ENCODE data around the gene SDSL.

Gene SDSL, protein sequence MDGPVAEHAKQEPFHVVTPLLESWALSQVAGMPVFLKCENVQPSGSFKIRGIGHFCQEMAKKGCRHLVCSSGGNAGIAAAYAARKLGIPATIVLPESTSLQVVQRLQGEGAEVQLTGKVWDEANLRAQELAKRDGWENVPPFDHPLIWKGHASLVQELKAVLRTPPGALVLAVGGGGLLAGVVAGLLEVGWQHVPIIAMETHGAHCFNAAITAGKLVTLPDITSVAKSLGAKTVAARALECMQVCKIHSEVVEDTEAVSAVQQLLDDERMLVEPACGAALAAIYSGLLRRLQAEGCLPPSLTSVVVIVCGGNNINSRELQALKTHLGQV

DNA sequence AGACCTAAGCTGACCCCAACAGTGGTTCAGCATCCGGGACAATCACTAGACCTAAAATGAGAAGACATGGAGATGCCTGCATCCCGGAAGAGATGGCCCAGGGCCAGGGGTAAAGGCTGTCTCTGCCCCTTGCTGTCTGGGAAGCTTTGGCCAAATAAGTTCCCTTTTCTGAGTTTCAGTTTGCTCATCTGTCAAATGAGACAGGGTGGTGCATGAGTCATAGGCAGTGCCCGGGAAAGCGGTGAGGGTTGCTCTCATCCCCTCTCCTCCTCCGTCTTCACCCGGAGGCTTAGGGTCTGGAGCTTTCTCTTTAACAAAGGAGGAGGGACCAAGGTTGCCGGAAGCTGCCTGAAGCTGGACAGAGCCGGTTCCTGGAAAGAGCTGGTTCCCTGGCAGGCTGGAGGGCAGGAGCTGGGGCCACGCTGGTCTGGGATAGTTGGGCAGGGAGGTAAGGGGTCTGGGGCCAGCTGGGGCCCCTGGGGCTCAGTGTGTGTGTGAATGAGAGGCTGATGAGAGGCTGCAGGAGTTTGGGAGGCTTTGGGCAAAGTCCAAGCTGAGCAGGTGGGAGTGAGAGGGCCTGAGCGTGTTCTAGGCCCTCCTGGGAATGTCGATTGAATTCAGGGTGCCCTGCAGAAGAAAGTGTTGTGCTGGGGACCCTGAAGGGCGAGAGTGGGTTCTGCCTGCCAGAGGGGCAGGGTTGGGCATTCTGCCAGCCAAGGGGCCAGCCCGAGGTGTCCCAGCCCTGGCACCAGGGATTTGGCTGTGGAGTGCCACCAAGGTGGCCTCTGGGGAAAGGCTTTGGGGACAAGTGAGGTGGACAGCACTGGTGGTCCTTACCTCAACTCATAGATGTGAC is at the start of gene SDSL:
SDSL (plus strand) TSS at position 351 of the 856 bp plus-strand sequence. CDS start 5,603 bp downstream, outside the sequence.
- DNase-seq, result peak in 1 of 2 donors; percentile 31

DNA sequence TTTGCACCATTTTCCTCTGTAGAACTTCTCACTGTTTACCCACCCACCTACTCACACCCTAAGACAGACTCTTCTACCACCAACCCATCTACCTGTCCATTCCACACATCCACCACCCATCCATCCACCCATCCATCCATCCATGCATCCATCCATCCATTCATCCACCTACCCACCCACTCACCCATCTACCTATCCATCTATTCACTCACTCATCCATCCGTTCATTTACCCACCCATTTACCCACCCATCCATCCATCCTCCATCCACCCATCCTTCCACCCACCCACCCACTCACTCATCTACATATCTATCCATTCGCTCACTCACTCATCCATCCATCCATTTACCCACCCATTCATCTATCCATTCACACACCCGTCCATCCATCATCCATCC is 48.7 kb upstream of the SDSL start:
- DNase-seq, result no peak

DNA sequence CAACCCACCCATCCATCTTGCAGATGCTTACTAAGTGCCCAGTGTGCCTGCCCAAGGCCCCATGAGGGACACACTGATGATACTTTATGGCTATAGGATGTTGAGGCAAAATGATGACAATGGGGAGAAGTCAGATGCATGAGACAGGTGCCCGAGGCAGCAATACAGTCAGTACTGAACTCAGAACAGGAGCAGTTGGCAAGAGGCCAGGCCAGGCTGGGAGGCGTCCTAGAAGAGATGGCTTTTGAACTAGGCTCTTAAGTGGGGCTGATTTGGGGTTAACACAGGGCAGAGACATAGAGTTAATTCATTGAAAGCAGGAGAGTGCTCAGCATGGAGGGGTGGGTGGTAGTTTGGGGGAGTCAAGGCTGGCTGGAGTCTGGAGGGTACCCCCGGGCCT is 48.2 kb upstream of the SDSL start:
- no peak for DNase-seq

DNA sequence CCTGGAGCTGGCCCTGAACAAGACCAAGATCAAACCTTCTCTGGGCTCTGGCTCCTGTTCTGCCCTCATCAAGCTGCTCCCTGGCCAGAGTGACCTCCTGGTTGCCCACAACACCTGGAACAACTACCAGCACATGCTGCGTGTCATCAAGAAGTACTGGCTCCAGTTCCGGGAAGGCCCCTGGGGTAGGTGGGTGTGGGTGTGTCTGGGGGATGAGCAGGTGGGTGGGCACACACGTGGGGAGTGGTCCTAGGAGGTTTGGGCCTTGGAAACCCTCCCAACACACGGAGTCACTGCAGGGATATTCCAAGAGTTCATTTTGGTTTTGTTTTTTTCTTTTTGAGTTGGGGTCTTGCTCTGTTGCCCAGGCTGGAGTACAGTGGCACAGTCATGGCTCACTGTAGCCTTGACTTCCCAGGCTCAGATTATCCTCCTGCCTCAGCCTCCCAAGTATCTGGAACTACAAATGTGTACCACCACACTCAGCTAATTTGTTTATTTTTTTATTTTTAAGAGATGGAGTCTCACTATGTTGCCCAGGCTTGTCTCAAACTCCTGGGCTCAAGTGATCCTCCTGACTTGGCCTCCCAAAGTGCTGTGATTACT is 47.3 kb upstream of the SDSL start:
- no peak for DNase-seq

DNA sequence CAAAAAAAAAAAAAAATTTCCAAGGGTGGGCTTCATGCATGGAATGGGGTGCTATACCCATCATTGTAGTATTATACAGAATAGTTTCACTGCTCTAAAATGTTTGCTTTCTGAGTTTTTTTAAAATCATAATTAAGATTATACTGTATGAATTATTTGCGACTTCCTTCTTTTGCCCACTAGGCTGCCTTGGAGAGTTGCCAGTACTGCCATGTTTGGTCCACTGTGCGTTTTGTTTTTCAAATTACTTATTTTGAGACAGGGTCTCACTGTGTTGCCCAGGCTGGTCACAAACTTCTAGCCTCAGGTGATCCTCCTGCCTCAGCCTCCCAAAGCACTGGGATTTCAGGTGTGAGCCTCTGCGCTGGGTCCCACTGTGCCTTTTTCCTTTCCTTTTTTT is 43.9 kb upstream of the SDSL start:
- no peak for DNase-seq

DNA sequence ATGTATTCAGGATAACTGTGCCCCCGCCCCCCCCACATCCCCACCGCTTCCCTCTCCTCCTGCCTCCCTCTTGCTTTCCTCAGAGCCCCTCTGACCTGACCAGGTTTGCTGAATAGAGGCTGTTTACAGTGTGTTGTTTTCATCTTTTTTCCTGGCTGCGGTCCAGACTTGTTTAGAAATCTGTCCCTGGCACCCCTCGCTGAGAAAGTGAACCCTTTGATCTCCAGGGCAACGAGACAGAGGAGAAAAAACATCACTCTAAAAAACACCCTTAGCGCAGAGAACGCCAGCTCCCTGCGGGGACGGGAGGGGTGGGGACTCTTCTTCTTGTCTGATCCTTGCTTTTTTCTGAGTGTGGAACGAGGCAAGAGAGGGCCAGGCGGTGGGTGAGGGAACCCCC is 41.0 kb upstream of the SDSL start:
- no peak for DNase-seq

DNA sequence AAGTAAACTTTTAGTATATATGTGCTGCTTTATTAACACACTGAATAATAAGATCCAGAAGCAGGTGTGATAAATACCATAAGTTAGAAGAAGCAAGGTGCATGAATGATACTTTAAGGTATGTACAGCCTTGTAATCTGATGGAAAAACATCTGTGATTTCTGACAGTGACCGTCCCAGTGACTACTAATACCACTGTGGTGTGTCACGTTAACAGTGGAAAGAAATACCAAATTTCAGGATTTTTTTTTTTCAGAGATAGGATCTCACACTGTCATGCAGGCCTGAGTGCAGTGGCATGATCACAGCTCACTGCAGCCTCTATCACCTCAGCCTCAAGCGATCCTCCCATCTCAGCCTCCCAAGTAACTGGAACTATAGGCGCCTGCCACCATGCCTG is 40.0 kb upstream of the SDSL start:
- no peak for DNase-seq

DNA sequence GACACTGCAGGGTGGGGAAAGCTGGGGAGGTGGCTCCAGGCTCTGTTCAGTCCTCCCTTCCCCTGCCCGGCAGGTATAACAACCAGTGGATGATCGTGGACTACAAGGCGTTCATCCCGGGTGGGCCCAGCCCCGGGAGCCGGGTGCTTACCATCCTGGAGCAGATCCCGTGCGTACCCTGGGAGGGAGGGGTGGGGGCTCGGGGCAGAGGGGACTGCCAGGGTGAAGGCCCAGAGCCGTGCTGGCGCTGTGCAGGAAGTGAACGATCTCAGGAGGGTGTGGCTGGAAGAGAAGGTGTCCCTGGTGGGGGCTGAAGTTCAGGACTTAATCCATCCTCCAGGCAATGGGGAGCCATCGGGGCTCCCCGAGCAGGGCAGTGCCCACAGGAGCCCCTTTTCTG is 37.4 kb upstream of the SDSL start:
- DNase-seq, result no peak

DNA sequence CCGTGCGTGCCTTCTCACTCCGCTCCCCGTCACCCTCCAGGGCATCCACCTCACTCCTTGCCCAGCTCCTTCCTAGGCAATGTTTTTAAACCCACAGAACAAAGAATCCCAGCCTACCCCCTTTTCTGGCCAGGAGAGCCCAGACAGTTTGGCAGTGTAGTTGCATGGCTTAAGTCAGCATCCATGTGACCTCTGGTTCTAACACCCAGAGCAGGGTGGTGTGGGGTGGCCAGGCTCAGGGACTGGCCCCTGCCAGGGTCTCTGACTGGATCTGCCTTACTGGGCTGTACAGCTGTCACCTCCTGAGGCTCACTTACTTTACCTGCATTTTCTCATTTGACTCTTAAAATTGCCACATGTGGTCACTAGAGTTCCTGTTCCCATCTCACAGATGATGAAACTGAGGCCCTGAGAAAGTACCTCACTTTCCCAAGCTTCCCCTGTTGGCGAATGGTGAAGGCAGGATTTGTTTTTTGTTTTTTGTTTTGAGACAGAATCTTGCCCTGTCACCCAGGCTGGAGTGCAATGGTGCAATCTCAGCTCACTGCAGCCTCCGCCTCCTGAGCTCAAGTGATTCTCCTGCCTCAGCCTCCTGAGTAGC is 36.8 kb upstream of the SDSL start:
- no peak for DNase-seq

DNA sequence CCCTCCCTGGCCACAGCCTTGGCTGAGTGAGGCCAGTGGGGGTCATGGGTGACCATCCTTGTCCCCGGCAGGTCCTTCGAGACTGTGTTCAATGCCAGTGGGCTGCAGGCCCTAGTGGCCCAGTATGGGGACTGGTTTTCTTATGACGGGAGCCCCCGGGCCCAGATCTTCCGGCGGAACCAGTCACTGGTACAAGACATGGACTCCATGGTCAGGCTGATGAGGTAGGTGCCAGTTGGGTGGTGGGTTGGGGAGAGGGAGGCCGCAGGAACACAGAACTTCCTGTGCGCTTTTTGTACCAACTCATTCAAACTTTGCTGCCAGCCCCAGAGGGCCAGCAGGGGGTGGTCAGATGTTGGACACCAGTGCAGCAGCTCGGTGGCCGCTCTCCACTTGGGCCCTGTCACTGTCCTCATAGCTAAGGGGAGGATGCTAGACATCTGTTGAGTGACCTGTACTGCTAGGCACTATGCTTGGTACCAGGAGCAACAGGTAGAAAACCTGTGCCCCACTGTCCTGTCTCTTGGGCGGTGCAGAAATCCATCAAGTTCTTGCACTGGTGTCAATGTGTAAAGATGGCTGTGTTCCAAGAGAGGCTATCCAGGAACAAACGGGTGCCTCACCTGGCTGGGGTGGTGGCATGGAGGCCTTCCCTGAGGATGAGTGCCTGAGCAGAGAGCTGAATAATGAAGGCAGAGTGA is 35.2 kb upstream of the SDSL start:
- DNase-seq, result no peak

DNA sequence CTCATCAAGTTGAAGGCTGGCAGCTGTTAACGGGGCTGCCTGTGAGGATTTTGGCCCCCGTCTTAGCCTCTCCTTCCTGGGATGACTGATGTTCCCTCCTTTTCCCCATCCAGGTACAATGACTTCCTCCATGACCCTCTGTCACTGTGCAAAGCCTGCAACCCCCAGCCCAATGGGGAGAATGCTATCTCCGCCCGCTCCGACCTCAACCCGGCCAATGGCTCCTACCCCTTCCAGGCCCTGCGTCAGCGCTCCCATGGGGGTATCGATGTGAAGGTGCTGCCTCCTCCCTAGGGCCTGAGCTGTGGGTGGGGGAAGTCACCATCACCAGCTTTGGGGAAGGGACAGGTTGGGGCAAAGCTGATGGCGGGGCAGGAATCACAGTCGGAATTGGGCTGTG is 34.5 kb upstream of the SDSL start:
- DNase-seq, result no peak

DNA sequence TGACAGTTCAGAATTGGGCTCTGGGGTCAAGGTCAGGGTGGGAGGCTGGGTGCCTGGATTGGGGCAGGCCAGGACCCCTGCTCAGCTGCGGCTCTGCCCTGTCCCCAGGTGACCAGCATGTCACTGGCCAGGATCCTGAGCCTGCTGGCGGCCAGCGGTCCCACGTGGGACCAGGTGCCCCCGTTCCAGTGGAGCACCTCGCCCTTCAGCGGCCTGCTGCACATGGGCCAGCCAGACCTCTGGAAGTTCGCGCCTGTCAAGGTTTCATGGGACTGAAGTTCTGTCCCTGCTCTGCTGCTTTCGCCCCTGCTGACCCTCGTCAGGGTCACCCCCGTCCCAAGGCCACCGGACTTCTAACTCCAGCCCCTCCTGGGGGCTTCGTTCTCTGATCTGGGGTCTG is 33.8 kb upstream of the SDSL start:
- no peak for DNase-seq

DNA sequence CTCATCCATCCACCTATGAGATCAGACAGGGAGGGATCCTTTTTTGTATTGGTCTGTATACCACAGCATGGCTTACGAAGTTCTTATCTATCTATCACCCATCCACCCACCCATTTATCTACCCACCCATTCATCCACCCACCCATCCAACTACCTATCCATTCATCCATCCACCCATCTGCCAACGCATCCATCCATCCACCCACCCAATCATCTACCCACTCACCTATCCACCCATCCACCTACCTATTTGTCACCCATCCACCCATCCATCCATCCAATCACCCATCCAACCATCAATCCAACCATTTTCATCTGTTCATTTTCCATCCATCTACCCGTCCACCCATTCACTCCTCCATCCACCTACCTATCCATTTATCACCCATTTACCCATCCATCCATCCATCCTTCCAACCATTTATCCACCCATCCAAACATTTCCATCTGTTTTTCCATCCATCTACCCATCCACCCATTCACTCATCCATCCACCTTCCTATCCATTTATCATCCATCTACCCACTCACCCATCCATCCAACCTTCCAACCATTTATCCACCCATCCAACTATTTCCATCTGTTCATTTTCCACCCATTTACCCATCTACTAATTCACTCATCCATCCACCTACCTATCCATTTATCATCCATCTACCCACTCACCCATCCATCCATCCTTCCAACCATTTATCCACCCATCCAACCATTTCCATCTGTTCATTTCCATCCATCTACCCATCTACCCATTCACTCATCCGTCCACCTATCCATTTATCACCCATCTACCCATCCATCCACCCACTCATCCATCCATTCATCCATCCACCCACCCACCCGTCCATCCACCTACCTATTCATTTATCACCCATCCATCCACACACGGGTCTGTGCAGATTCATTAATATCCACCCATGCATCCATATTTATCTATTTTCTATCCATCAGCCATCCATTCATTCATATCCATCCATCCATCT is 31.8 kb upstream of the SDSL start:
- no peak for DNase-seq

DNA sequence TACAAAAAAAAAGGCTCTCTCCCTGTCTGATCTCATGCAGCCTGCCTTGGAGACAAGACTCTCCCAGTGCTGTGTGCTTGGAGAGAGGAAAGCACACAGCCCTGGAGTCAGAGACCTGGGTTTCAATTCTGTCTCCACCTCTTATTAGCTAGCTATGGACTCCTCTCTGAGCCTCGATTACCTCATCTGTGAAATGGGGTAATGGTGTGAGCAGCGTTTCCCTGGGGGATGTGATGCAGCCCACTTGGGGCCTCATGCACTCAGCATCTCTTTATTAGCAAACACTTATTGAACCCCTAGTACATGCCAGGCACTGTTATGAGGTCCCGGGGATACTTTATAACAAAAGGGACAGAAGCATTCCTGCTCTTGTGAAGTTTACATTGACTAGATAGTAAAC is 31.0 kb upstream of the SDSL start:
- DNase-seq, result no peak

DNA sequence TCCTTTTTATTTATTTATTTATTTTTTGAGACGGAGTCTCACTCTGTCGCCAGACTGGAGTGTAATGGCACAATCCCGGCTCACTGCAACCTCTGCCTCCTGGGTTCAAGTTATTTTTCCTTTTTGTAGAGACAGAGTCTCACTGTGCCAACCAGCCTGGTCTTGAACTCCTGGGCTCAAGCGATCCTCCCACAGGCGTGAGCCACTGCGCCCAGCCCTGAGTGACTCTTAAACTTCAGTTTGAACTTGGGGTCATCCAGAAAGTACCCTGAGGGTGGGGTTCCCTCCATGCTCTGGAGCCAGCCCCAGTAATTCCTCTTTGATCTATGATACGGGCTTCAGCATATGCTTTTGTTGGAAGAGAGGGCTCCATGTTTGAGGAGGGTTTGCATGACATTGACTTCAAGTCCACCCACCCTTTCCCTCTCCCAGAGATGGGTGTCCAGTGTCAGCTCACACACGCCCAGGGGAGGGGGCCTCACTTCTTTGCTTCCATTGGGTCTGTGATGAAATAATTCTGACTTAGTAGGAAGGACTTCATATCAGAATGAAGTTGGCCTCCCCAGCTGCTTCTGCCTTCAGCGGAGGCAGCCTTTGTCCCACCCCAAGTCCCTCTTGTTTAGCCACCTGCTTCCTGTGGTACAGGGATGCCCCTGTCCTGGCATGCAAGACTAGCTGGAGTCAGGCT is 30.4 kb upstream of the SDSL start:
- DNase-seq, result no peak

DNA sequence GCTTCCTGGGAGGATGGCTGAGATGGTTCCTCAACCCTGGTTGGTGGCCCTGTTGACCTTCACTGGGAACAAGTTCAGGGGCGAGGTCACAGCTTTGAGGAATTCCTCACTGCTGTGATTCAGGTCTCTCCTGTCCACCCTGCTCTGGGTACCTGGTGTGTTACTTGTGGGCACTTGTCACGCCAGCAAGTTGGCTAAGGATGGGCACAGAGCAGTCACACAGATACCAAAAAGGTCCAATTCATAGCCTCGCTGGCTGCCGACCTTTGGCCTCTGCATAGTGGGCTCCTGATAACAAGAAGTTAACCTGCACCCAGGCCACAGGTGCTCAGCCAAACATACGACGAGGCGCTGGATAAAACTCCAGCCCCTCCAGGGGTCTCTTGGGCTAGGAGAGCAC is 29.7 kb upstream of the SDSL start:
- no peak for DNase-seq

DNA sequence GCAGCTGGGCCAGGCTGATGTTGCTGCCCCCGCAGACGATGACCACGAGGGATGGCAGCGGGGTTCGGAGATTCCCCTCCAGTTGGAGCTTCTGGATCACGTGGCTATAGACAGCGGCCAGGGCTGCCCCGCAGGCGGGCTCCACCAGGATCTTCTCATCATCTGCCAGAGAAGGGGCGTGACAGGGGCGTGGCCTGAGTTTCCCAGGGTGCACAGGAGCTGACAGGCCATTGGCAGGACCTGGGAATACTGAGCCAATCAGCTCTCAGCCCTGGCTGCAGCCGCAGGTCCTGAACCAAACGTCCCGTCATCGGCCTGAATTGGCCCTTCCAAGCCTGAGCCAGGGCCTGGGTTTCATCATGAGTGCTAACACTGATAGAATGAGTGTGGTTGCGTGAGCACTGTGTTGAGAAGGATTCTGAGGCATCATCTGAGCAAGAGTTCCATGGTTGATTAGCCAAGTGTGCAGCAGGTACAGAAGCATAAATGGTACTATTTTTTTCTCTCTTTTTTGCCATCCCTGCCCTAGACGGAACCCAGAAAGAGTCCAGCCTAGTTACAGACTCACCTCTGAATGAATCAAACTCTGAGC is 29.1 kb upstream of the SDSL start:
- peak in 1 of 2 donors; percentile 10 for DNase-seq

DNA sequence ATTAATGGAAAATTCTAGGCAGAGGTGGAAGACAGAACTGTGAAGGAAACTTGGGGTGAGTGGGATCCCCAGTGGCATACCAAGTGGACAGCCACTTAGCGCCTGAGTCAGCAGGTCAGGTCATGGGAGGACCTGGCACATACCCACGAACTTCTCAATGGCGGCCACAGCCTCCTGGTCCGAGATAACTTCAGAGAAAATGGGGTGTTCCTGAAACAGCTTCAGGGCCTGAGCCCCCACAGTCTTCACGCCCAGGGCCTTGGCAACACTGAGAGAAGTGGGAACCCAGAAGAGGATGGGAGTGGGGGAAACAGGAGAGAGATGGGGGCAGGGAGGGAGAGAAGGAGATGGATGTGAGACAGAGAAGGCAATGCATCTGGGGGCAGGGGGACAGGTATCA is 28.4 kb upstream of the SDSL start:
- DNase-seq, result no peak

DNA sequence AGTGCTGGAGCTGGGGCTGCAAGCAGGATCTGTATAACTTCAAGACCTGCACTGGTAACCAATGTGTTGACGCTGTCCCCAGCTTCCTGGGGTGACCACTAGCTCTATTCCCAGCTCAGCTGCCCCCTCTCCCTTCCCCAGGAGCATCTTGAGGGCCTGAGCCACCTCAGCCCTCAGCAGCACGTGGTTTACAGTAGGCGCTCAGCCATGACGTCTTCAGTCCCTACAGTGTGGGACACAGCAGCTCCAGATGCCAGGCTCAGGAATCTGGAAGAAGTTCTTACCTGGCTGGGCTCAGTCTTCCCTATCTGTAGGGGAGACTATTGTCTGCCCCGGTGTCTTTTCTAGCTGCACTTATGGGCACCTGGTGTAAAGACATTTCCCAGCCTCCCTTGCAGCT is 27.1 kb upstream of the SDSL start:
- no peak for DNase-seq

DNA sequence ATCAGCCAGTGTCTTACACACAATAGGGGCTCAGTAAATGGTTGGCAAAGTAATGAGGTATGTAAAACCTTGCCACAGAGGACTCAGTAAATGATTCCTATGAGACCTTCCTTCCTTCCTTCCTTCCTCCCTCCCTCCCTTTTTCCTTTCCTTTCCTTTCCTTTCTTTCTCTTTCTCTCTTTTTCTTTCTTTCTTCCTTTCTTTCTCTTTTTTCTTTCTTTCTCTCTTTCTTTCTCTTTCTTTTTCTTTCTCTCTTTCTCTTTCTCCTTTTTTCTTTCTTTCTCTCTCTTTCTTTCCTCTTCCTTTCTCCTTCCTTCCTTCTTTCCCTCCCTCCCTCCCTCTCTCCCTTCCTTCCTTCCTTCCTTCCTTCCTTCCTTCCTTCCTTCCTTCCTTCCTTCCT is 26.0 kb upstream of the SDSL start:
- DNase-seq, result no peak
